Measurements from ENCODE around the gene VTI1A. TPM values are rescaled to one million over a fixed set of nuclear protein-coding genes. Genes with fewer than 3 reads are reported as not detected.

Gene VTI1A
- total RNA-seq, 2 donors from 2014 or later = 35.2 to 46.9 TPM

Other genes with a start within 250 kb of the VTI1A start
- gene TECTB, start 163.8 kb upstream of the VTI1A start, total RNA-seq = not detected
- 10 to 100 TPM; 56.6 to 71.9 TPM for gene ACSL5, start 73.1 kb upstream of the VTI1A start, total RNA-seq
- gene ZDHHC6, start 301 bp upstream of the VTI1A start, total RNA-seq = 10 to 100 TPM; 45.4 to 56.2 TPM

Data from activated T-helper 17 cell treated with anti-CD3 and anti-CD28 coated beads, Interleukin-2, amount 50 U/mL, for 72 hours (primary cell).